ENCODE data around the gene MLPH. TPM values are rescaled to one million over a fixed set of nuclear protein-coding genes. Genes with fewer than 3 reads are reported as not detected.

Gene MLPH
- total and polyA plus RNA-seq, 2 of the 4 experiments (the other 2 are of a cell fraction), result 13.8 to 21.6 TPM

- H2BK5ac ChIP-seq (ENCODE audit: low read depth, low read length, poor library complexity, severe bottlenecking), result no peak overlapping the region
- no peak overlapping the region for H4K5ac ChIP-seq (ENCODE audit: low read depth, low read length)
- no peak overlapping the region for H3K4me3 ChIP-seq (ENCODE audit: insufficient read depth, low read depth, low read length)
- peaks cover 23% of the 10 kb centered on the region for H3K4me1 ChIP-seq (ENCODE audit: control insufficient read depth, insufficient read depth, low read length)
- no peak overlapping the region for H3K4ac ChIP-seq (ENCODE audit: low read depth, low read length)
- H3K36me3 ChIP-seq (ENCODE audit: control insufficient read depth, insufficient read depth, low read length), result no peaks in the 10 kb centered on the region
- CTCF ChIA-PET, result no interaction called here
- no peak overlapping the region for H3K23ac ChIP-seq (ENCODE audit: low read depth, low read length)
- H3K9ac ChIP-seq (ENCODE audit: low read depth, low read length), result no peak overlapping the region
- TF ChIP-seq CEBPB (IDR thresholded peaks at IDR 0.05; ENCODE audit: low read depth, low read length), result no peak
- no peak for TF ChIP-seq MAZ (IDR thresholded peaks at IDR 0.05; ENCODE audit: borderline replicate concordance, low read depth, low read length)
- TF ChIP-seq FOS (IDR thresholded peaks at IDR 0.05; ENCODE audit: low read depth, low read length), result no peak
- no peak for TF ChIP-seq SMC3 (IDR thresholded peaks at IDR 0.05; ENCODE audit: low read depth, low read length)
- no peak for TF ChIP-seq CHD1 (IDR thresholded peaks at IDR 0.05; ENCODE audit: low read depth, low read length)
- TF ChIP-seq USF2 (IDR thresholded peaks at IDR 0.05; ENCODE audit: low read depth, low read length), result no peak
- no peak for TF ChIP-seq NFE2L2 (IDR thresholded peaks at IDR 0.05; ENCODE audit: low read depth, low read length)
- TF ChIP-seq RCOR1 (IDR thresholded peaks at IDR 0.05; ENCODE audit: insufficient replicate concordance, low read length), result no peak
- no peak for TF ChIP-seq RFX5 (IDR thresholded peaks at IDR 0.05; ENCODE audit: low read depth, low read length)
- no peak for TF ChIP-seq RAD21 (IDR thresholded peaks at IDR 0.05; ENCODE audit: low read length)
- no peak for TF ChIP-seq CTCF (conservative IDR thresholded peaks at IDR 0.05; ENCODE audit: low read depth, low read length)
- no peak for TF ChIP-seq BHLHE40 (IDR thresholded peaks at IDR 0.05; ENCODE audit: low read depth, low read length)
- no peak for TF ChIP-seq MAFK (IDR thresholded peaks at IDR 0.05; ENCODE audit: low read depth, low read length)
- H3K9me1 ChIP-seq (ENCODE audit: insufficient read depth, low read length), result peaks cover 18% of the 10 kb centered on the region
- in situ Hi-C loops (cut with MboI; ENCODE audit: low sequenced_read_pairs), result loop anchor here (10.0 kb wide), 1 partner anchor 324 kb away; no protein-coding TSS in a partner anchor
- ATAC-seq (ENCODE audit: low read depth) (no peak), DNase-seq (no peak)
- no peak overlapping the region for H2AK5ac ChIP-seq (ENCODE audit: low read depth, low read length)
- H2AK9ac ChIP-seq (replicated peaks; ENCODE audit: low read depth, low read length, poor library complexity), result no peak overlapping the region
- no peak overlapping the region for H3K27ac ChIP-seq (ENCODE audit: insufficient read depth, low read length)
- no CpG with 5 or more reads among the region's 3 CpGs for WGBS, 2 experiments (ENCODE audit: extremely low coverage in 2 of 2, insufficient read length in 1 of 2)
- no peak overlapping the region for H2BK120ac ChIP-seq (ENCODE audit: low read depth, low read length)
- no peak overlapping the region for H2BK15ac ChIP-seq (ENCODE audit: low read depth, low read length)
- H3K18ac ChIP-seq (ENCODE audit: low read depth, low read length), result no peak overlapping the region
- dilution Hi-C loops (cut with HindIII; ENCODE audit: low sequenced_read_pairs, unreplicated experiment), result no loop called here
- H2BK20ac ChIP-seq (ENCODE audit: low read depth, low read length), result no peak overlapping the region
- no TSS peak for BruUV-seq (replicated peaks)
- no peak overlapping the region for H4K91ac ChIP-seq (ENCODE audit: insufficient read depth, low read depth, low read length)
- no peak overlapping the region for H3K4me2 ChIP-seq (ENCODE audit: low read depth, low read length)
- H2AFZ ChIP-seq (replicated peaks; ENCODE audit: low read length, poor library complexity), result no peak overlapping the region
- no peaks in the 10 kb centered on the region for H4K20me1 ChIP-seq (ENCODE audit: insufficient read depth, low read length)
- no peaks in the 10 kb centered on the region for H3K9me3 ChIP-seq (ENCODE audit: control insufficient read depth, insufficient read depth, low read length)
- intact Hi-C loops (cut with micrococcal nuclease), result loop anchor here (10.0 kb wide), 1 partner anchor 354 kb away; no protein-coding TSS in a partner anchor
- no peak overlapping the region for H3K56ac ChIP-seq (ENCODE audit: extremely low read depth, insufficient read depth, low read length)
- peaks cover 0 to 21% of the 10 kb centered on the region in 2 experiments; a peak in 2 of 4 replicates for H3K79me1 ChIP-seq (ENCODE audit: low read depth in 1 of 2, low read length in 2 of 2)
- no peaks in the 10 kb centered on the region for H3K27me3 ChIP-seq (ENCODE audit: control insufficient read depth, insufficient read depth, low read length)
- POLR2A ChIA-PET (ENCODE audit: unreplicated experiment), result no interaction called here
- H4K8ac ChIP-seq (ENCODE audit: low read depth in 2 of 2, low read length in 2 of 2), result no peak overlapping the region
- H3K14ac ChIP-seq (replicated peaks; ENCODE audit: low read depth, low read length), result no peak overlapping the region
These were observed 8.1 kb upstream of the MLPH start for GRCh38 chr2:237478979-237479378.

All from IMR-90 (cell line).